H1 (cell line): ENCODE measurements around the gene EGFLAM.

ENCODE experiments used
- BACH1 ChIP-seq: IDR thresholded peaks from 2 replicates; pipeline ENCODE4 v1.6.1; 2012; ENCODE audit warnings: low read length, improper control_type of control experiment
- CEBPB ChIP-seq: IDR thresholded peaks from 2 replicates; pipeline ENCODE4 v1.6.1; 2012; ENCODE audit warnings: low read depth, low read length
- CHD7 ChIP-seq: fragments of 300-600 bp; sonication (generic); IDR thresholded peaks from 2 replicates; pipeline ENCODE4 v1.7.1; 2012; ENCODE audit warnings: low read length, moderate library complexity, mild to moderate bottlenecking, inconsistent platforms; ENCODE audit not compliant: insufficient replicate concordance
- CTCF ChIP-seq, 3 experiments: IDR thresholded peaks; 1 replicate in 2 of 3; 2 replicates in 1 of 3; pipeline versions ENCODE4 v1.5.1 to v1.6.1; 2011; ENCODE audit warnings: low read length in 3 of 3, mild to moderate bottlenecking in 3 of 3, inconsistent platforms in 2 of 3, low read depth in 1 of 3, moderate library complexity in 1 of 3; ENCODE audit not compliant: insufficient read depth in 1 of 3; ENCODE audit errors: control extremely low read depth in 1 of 3
- EP300 ChIP-seq, 2 experiments: IDR thresholded peaks; 1 replicate in 1 of 2; 2 replicates in 1 of 2; pipeline ENCODE4 v1.6.1; 2011 to 2012; ENCODE audit warnings: low read depth in 2 of 2, low read length in 2 of 2, mild to moderate bottlenecking in 2 of 2, borderline replicate concordance in 1 of 2, inconsistent platforms in 1 of 2, moderate library complexity in 1 of 2
- HDAC6 ChIP-seq: IDR thresholded peaks from one replicate; pipeline ENCODE4 v1.7.1; 2012; ENCODE audit warnings: low read depth, mild to moderate bottlenecking, inconsistent platforms, low read length, moderate library complexity
- JUN ChIP-seq: IDR thresholded peaks from 2 replicates; pipeline ENCODE4 v1.6.1; 2011; ENCODE audit warnings: low read depth, mild to moderate bottlenecking, improper control_type of control experiment, low read length
- KDM1A ChIP-seq: fragments of 200-600, 300-600 bp; sonication (generic); IDR thresholded peaks from 2 replicates; pipeline ENCODE4 v1.7.1; 2016; ENCODE audit warnings: mild to moderate bottlenecking, low read length, borderline replicate concordance
- MAX ChIP-seq: IDR thresholded peaks from 2 replicates; pipeline ENCODE4 v1.6.1; 2012; ENCODE audit warnings: inconsistent platforms
- POLR2A ChIP-seq, 2 experiments: IDR thresholded peaks; 1 replicate in 1 of 2; 2 replicates in 1 of 2; pipeline ENCODE4 v1.6.1; 2011; ENCODE audit warnings: low read depth in 2 of 2, low read length in 2 of 2, mild to moderate bottlenecking in 2 of 2; ENCODE audit errors: control extremely low read depth in 1 of 2
- RAD21 ChIP-seq, 2 experiments: IDR thresholded peaks in 1 of 2; conservative IDR thresholded peaks in 1 of 2; 2 replicates each; pipeline ENCODE4 v1.6.1; 2011; ENCODE audit warnings: low read depth in 2 of 2, low read length in 2 of 2, improper control_type of control experiment in 1 of 2, inconsistent platforms in 1 of 2, mild to moderate bottlenecking in 1 of 2, moderate library complexity in 1 of 2
- SIN3A ChIP-seq, 2 experiments: IDR thresholded peaks in 1 of 2; conservative IDR thresholded peaks in 1 of 2; 2 replicates each; pipeline ENCODE4 v1.6.1; 2011 to 2012; ENCODE audit warnings: low read length in 2 of 2, improper control_type of control experiment in 1 of 2, low read depth in 1 of 2, mild to moderate bottlenecking in 1 of 2

- TF ChIP-seq CHD7 (no peak), CTCF (IDR thresholded peaks at IDR 0.05; ENCODE audit: control extremely low read depth in 1 of 3, insufficient read depth in 1 of 3, low read depth in 1 of 3, low read length in 3 of 3) (no peak), MAX (no peak), SIN3A (conservative IDR thresholded peaks at IDR 0.05 in 1 of 2, IDR thresholded peaks at IDR 0.05 in 1 of 2; ENCODE audit: low read depth in 1 of 2, low read length in 2 of 2) (no peak), CEBPB (no peak), RAD21 (IDR thresholded peaks at IDR 0.05 in 1 of 2, conservative IDR thresholded peaks at IDR 0.05 in 1 of 2; ENCODE audit: low read depth in 2 of 2, low read length in 2 of 2) (no peak), KDM1A (no peak), EP300 (IDR thresholded peaks at IDR 0.05; ENCODE audit: borderline replicate concordance in 1 of 2, low read depth in 2 of 2, low read length in 2 of 2) (no peak), JUN (no peak), POLR2A (IDR thresholded peaks at IDR 0.05; ENCODE audit: control extremely low read depth in 1 of 2, low read depth in 2 of 2, low read length in 2 of 2) (no peak), HDAC6 (no peak), BACH1 (no peak)
Measured at GRCh38 chr5:38456657-38457399, 198.5 kb downstream of the EGFLAM start.
